HPDE6-E6E7 (cell line): Measurements from ENCODE around the gene SYPL1.

ENCODE experiments used
- DNase-seq: peaks from one replicate; pipeline ENCODE4 v3.0.0; 2011; ENCODE audit warnings: missing footprints; ENCODE audit errors: extremely low spot score

SYPL1 gene

GRCh38 chr7:106122713-106123112, 10.6 kb upstream of the SYPL1 start:
- no peak for DNase-seq

- DNase-seq: no peak
Measured at GRCh38 chr7:106121189-106121810, 9.2 kb upstream of the SYPL1 start.

- DNase-seq: no peak
Measured at GRCh38 chr7:106120500-106120899, 8.4 kb upstream of the SYPL1 start.

GRCh38 chr7:106119719-106120118, 7.6 kb upstream of the SYPL1 start:
- no peak for DNase-seq

- DNase-seq: no peak
Measured at GRCh38 chr7:106117786-106118544, 5.9 kb upstream of the SYPL1 start.

DNA sequence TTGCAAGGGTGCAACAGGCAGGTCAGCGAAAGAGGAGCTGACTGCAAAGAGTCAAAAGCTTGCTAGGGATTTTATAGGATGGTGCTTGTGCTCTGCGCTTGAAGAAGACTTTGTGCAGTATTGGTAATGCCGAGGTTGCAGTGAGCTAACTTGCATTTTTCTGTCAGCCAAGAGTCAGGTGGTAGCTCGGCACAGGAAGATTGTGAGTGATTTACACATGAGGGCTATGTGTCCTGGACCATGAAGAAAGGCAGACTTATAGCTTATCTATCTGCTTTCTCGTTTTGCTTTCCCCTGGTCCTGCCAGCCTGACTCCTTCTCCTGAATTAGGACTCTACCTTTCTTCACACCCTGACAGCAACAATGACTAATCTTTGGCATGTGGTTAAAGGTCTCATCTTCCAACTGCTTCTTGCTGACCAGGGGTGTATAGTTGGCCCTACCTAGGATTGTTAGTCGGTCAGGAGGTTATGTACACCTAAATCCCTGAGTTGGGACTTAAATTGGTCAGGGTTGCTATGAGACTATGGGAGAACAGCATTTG, 4.1 kb upstream of the SYPL1 start:
- DNase-seq: no peak

DNA sequence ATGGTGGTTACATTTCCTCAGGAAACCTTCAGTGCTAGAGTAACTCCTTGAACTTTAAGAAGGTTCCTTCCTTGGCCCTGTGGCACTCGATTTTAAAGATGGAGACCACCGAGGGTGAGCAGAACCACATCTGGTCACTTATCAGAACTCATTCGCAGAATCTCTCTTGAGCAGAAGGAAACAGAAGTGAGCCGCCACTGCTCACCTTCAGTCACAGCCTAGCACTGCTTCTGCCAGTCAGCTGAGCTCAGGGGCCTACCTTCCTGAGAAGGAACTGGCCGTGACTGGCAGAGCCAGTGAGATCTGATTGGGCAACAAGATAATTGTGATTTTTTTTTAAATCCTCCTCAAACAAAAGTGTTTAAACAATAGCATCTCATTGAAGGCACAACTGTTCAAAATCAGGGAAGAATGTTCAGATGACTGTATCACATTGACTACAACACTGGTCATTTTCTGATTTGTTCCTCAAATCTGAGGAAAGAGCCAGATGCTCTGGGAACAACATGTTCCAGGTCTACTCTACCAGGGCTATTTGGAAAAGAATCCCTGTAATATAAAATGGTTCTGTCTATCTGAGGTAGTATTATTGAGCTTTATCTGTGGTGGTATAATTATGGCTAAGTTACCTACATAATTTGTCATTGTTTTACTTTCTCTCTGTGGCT, 2.7 kb upstream of the SYPL1 start:
- no peak for DNase-seq

DNA sequence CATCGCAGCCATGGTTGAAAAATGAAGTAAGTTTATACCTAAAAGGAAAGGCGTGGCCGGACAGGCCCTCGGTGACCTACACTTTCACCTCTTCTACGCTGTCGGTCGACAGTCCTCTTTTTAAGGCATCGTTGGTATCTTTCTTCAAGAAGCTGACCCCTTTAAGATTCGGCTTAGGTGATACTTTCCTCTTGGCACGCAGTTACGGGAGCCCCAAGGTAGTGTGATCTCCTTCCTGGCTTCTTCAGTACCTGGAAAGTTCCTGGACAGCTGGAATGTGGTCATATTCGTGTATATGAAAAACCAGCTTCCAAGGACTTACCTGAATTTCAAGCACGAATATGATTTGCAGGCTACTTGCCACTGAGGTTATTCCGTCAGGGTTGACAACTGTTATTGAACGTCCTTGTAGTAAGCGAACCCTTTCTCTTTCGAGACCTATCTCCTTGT, 885 bp upstream of the SYPL1 start:
- no peak for DNase-seq

GRCh38 chr7:106111655-106112117, 426 bp downstream of the SYPL1 start:
- DNase-seq: peak; percentile 36

GRCh38 chr7:106110885-106111654, 1.0 kb downstream of the SYPL1 start:
- no peak for DNase-seq

GRCh38 chr7:106110238-106110560, 1.9 kb downstream of the SYPL1 start:
- DNase-seq: no peak

DNA sequence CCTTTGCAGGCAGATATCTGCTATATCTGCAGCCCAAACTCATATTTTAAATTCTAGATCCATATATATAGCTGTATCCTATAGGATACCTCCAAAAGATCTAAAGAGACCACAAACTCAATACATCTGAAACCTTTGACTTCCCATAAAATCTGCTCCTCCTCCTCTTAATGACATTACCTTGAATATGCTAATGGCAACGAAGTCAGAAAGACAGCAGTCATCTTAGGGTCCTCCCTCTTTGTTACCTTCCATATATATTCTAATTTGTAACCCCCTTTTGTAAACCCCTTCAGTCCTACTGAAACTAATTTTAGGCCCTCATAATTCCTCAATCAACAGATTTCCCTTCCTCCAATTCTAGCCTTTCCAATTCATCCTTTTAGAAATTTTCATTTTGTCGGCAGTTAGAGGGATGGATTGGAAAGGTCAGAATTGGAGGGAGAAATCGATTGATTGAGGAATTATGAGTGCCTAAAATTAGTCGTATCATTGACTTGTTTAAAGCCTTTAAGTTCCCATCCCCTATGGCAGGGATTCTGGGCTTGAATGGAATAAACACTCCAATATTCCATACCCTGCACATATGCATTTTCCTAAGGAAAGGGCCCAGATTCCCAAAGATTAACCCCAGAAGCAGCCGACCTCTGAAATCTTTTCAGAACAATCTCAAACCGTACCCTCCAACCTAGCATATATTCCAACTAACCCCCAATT, 2.4 kb downstream of the SYPL1 start:
- no peak for DNase-seq

GRCh38 chr7:106108991-106109390, 3.1 kb downstream of the SYPL1 start:
- DNase-seq: no peak

DNA sequence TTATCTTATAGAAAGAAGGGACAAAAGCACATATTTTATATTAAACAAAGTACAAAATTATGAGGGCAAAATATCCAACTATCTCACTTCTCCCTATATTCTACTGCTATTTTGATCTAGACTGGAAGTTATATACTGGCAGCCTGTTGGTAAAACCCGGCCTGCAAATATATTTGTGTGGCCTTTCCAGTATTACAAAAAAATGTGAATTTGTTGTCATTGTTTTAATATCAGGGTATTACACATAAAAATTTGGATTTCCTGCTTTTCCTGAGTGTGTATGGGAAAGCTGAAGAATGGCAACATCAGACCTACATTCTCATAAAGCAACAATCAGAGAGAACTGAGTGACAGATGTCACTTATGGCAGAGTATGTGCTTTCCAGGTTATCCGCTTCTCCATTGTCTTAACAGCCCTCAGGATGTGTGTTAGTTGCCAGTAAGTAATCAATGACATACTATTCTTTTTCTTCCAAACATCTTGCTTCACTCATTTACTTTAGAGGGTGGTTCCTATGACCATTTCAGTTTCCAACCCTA, 7.3 kb downstream of the SYPL1 start:
- DNase-seq: no peak

GRCh38 chr7:106102387-106102966, 9.6 kb downstream of the SYPL1 start:
- no peak for DNase-seq

DNA sequence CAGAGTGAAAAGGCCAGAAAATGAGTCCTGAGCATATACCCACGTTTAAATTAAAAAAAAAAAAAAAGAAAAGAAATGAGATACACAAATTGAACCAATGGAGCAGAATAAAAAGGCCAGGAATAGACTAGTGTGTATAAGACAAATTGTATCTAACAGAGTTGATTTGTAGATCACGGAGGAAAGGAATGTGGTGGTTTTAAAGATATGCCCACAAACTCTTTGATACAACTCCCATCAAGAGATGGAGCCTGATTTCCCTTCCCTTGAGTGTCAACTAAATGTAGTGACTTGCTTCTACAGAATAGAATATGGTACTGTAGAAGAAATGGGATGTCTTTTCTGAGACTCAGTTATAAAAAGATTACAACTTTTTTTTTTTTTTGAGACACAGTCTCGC, 10.4 kb downstream of the SYPL1 start:
- DNase-seq: no peak

- DNase-seq: no peak
Measured at GRCh38 chr7:106100863-106101629, 11.1 kb downstream of the SYPL1 start.

GRCh38 chr7:106099539-106099938, 12.6 kb downstream of the SYPL1 start:
- DNase-seq: no peak

GRCh38 chr7:106098889-106099288, 13.2 kb downstream of the SYPL1 start:
- no peak for DNase-seq

DNA sequence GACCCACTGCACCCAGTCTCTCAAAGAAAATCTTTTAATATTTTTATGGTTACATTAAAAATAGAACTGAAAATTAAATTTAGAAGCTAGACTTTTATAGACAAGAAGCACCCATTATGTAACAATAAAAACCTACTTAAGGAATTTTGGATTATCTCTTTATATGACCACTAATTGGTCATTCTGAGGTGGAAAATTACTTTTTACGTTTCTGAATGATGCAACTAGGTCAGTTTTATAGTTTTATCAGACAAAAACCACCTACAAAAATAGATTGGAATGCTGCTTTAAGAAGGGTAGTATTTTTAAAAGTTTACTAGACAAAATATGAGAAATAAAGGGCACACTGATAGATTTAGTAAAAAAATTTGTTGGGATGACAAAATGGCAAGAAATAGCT, 16.5 kb downstream of the SYPL1 start:
- DNase-seq: no peak
